Measurements from ENCODE around the gene SNRNP25.

GRCh38 chr16:45454-45853 is 8.2 kb upstream of the SNRNP25 start:
- TF ChIP-seq EZH2 (IDR thresholded peaks at IDR 0.05; ENCODE audit: insufficient read depth, poor library complexity, severe bottlenecking) = no peak
- no peak for TF ChIP-seq EZH2phosphoT487 (IDR thresholded peaks at IDR 0.05; ENCODE audit: insufficient read depth, low read depth)
